Measurements from ENCODE around the gene TBC1D24.

GRCh38 chr16:2498531-2499253, 23.8 kb downstream of the TBC1D24 start:
- TF ChIP-seq CTCF (IDR thresholded peaks at IDR 0.05) (no peak), EP300 (IDR thresholded peaks at IDR 0.05) (no peak)

Measured in stomach (tissue), 4 donors.